WI38 (cell line): ENCODE data around the gene PKMYT1.
A peak's percentile ranks its signal among the peaks of the same experiment; 100 is the strongest.

Source experiments
- H3K4me3 ChIP-seq: 2 replicates; pipeline ENCODE4 v1.5.1; 2011; ENCODE audit warnings: low read depth, mild to moderate bottlenecking, control low read depth, low read length
- TF ChIP-seq, protein P1 (sequence below): IDR thresholded peaks from 2 replicates; pipeline ENCODE4 v1.5.1; 2012; ENCODE audit warnings: low read depth, mild to moderate bottlenecking, control low read depth, low read length

The PKMYT1 gene

DNA sequence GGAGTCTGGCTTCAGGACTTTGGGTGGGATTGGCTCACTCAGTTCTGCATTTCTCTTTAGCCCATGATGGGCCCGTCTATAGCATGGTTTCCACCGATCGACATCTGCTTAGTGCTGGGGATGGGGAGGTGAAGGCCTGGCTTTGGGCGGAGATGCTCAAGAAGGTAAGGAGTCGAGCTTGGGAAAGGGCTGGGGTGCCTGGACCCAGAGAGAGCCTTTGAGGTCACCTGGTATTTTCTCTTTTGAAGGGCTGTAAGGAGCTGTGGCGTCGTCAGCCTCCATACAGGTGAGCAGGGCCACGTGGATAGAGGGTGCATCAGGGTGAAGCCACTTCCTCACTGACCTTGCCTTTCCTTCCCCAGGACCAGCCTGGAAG, 45.7 kb upstream of the PKMYT1 start:
- TF ChIP-seq, protein P1, sequence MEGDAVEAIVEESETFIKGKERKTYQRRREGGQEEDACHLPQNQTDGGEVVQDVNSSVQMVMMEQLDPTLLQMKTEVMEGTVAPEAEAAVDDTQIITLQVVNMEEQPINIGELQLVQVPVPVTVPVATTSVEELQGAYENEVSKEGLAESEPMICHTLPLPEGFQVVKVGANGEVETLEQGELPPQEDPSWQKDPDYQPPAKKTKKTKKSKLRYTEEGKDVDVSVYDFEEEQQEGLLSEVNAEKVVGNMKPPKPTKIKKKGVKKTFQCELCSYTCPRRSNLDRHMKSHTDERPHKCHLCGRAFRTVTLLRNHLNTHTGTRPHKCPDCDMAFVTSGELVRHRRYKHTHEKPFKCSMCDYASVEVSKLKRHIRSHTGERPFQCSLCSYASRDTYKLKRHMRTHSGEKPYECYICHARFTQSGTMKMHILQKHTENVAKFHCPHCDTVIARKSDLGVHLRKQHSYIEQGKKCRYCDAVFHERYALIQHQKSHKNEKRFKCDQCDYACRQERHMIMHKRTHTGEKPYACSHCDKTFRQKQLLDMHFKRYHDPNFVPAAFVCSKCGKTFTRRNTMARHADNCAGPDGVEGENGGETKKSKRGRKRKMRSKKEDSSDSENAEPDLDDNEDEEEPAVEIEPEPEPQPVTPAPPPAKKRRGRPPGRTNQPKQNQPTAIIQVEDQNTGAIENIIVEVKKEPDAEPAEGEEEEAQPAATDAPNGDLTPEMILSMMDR, result no peak
- H3K4me3 ChIP-seq, result no peak overlapping the region

DNA sequence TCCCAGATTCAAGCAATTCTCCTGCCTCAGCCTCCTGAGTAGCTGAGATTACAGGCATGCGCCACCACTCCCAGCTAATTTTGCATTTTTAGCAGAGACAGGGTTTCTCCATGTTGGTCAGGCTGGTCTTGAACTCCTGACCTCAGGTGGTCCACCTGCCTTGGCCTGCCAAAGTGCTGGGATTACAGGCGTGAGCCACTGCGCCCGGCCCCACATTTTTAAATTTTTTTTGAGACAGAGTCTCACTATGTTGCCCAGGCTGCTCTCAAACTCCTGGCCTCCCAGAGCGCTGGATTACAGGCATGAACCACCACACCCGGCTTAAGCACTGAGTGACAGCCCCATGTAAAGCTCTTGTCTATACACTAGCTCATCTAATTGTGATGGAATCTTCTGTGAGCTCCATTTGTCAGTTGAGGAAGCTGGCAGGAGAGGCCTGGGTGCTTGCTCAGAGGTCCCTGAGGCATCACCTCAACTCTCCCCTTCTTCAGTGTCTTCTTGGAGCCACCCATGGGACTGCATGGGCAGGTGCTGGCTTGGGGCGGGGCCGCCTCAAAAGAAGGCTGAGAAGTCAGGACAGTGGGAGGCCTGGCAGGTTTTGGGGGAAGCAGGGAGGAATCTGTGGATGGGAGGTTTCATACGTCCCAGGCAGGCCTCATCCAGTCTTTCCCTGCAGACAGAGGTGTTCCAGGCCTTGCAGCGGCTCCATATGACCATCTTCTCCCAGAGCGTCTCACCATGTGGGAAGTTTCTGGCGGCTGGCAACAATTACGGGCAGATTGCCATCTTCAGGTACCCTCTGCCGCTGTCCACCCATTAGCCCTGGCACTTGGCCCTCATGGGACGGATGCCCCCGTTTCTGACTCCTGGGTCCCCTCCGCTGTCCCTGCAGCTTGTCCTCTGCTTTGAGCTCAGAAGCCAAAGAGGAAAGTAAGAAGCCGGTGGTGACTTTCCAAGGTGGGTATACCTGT, 45.1 kb upstream of the PKMYT1 start:
- TF ChIP-seq, protein P1, result no peak
- no peak overlapping the region for H3K4me3 ChIP-seq

- peak within 1 kb of the TSS; percentile 93 for H3K4me3 ChIP-seq
- TF ChIP-seq, protein P1, result no peak
These were observed 43.6 kb upstream of the PKMYT1 start, which contains the start of the genes HCFC1R1 and THOC6 for GRCh38 chr16:3023669-3024478. HCFC1R1 (minus strand) TSS chr16:3023942; CDS start chr16:3023941, 1 bp downstream. THOC6 (plus strand) TSS chr16:3024035; CDS start chr16:3024327, 292 bp downstream.

DNA sequence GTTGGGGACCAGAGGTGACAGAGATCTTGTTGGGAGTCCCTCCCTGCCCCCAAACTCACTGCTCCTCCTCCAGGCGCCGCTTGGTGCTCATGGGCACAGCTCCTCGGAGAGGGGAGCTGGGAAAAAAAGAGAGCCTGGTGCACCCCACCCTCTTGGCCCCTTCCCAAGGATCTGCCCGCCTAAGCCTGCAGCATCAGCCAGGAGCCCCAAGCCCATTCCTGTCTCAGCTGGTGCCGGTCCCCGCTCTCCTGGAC, 43.1 kb upstream of the PKMYT1 start:
- peak overlapping the region; percentile 93 for H3K4me3 ChIP-seq
- TF ChIP-seq, protein P1, result no peak

- peak overlapping the region; percentile 93 for H3K4me3 ChIP-seq
- TF ChIP-seq, protein P1, result no peak
These were observed 42.6 kb upstream of the PKMYT1 start for GRCh38 chr16:3022684-3023414.

- peak overlapping the region; percentile 93 for H3K4me3 ChIP-seq
These were observed 42.0 kb upstream of the PKMYT1 start for GRCh38 chr16:3022208-3022683.

More at GRCh38 chr16:3022208-3022683, 42.0 kb upstream of the PKMYT1 start:
- TF ChIP-seq, protein P1, result no peak
